HG02884 (cell line): Measurements from ENCODE around the gene SAP30L.

ENCODE experiments used
- ATAC-seq: cut with Tn5 transposase; IDR thresholded peaks from one replicate; pipeline ENCODE4 v1.9.1; 2021; ENCODE audit warnings: mild to moderate bottlenecking, moderate library complexity; ENCODE audit not compliant: unreplicated experiment

The SAP30L gene

GRCh38 chr5:154460172-154460571 lies 14.4 kb downstream of the SAP30L start:
- ATAC-seq, result no peak

- no peak for ATAC-seq
Measured at GRCh38 chr5:154461531-154461930, 15.7 kb downstream of the SAP30L start.

- no peak for ATAC-seq
Measured at GRCh38 chr5:154464438-154464837, 18.6 kb downstream of the SAP30L start.

- ATAC-seq, result no peak
Measured at GRCh38 chr5:154465169-154465568, 19.4 kb downstream of the SAP30L start.

GRCh38 chr5:154466147-154466546 lies 20.4 kb downstream of the SAP30L start:
- no peak for ATAC-seq

- no peak for ATAC-seq
Measured at GRCh38 chr5:154466671-154467070, 20.9 kb downstream of the SAP30L start.

- peak; percentile 97 for ATAC-seq
Measured at GRCh38 chr5:154467655-154468354, 22.0 kb downstream of the SAP30L start.

GRCh38 chr5:154470137-154470536 lies 24.3 kb downstream of the SAP30L start:
- no peak for ATAC-seq

GRCh38 chr5:154470947-154471870 lies 25.4 kb downstream of the SAP30L start:
- ATAC-seq, result no peak

- no peak for ATAC-seq
Measured at GRCh38 chr5:154472871-154473580, 27.2 kb downstream of the SAP30L start.

GRCh38 chr5:154473581-154474283 lies 27.9 kb downstream of the SAP30L start:
- ATAC-seq, result no peak

- ATAC-seq, result no peak
Measured at GRCh38 chr5:154474396-154475334, 28.9 kb downstream of the SAP30L start.

GRCh38 chr5:154475591-154476353 lies 30.0 kb downstream of the SAP30L start:
- no peak for ATAC-seq

- ATAC-seq, result no peak
Measured at GRCh38 chr5:154476354-154477205, 30.8 kb downstream of the SAP30L start.

- ATAC-seq, result no peak
Measured at GRCh38 chr5:154477382-154478223, 31.8 kb downstream of the SAP30L start.

- ATAC-seq, result no peak
Measured at GRCh38 chr5:154478224-154478565, 32.4 kb downstream of the SAP30L start, which contains the start of gene HAND1. Gene HAND1 (minus strand): TSS chr5:154478227. CDS start chr5:154478008, 219 bp downstream.

GRCh38 chr5:154478752-154479159 lies 33.0 kb downstream of the SAP30L start:
- no peak for ATAC-seq
